ENCODE data around the gene APLNR. TPM values are rescaled to one million over a fixed set of nuclear protein-coding genes. Genes with fewer than 3 reads are reported as not detected.

Gene APLNR
- total and polyA plus RNA-seq, 2 donors (not counting 1 experiment from before 2014, with no cell fraction given), result not detected

DNA sequence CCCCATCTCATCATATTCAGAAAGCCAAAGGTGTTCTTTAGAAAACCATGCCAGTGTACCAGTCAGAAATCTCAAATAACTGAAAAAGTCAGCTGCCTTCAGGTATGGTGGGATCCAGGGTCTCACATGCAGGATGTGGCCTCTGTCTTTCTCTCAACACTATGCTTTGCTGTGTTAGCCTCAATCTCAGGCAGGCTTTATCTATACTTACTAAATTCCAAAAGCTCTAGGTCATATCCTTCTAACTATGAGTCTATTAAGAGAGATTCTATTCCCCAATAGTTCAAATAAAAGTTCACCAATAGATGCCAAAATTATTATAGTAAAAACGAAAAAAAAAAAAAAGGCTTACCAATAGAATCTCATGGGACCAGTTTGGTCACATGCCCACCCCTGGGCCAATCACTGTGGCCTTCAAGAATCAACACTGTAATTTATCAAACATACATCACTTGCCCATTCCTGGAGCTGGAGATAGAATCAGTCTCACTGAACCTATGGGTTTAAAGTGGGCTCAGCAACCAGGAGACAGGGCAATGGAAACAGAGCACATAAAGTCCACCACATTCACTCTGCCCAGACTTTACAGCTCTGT, 38.0 kb upstream of the APLNR start:
- TF ChIP-seq EZH2 (IDR thresholded peaks at IDR 0.05; ENCODE audit: low read length, missing control alignments), result no peak
- TF ChIP-seq, protein P1, sequence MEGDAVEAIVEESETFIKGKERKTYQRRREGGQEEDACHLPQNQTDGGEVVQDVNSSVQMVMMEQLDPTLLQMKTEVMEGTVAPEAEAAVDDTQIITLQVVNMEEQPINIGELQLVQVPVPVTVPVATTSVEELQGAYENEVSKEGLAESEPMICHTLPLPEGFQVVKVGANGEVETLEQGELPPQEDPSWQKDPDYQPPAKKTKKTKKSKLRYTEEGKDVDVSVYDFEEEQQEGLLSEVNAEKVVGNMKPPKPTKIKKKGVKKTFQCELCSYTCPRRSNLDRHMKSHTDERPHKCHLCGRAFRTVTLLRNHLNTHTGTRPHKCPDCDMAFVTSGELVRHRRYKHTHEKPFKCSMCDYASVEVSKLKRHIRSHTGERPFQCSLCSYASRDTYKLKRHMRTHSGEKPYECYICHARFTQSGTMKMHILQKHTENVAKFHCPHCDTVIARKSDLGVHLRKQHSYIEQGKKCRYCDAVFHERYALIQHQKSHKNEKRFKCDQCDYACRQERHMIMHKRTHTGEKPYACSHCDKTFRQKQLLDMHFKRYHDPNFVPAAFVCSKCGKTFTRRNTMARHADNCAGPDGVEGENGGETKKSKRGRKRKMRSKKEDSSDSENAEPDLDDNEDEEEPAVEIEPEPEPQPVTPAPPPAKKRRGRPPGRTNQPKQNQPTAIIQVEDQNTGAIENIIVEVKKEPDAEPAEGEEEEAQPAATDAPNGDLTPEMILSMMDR (conservative IDR thresholded peaks at IDR 0.05 in 1 of 2, IDR thresholded peaks at IDR 0.05 in 1 of 2; ENCODE audit: low read depth in 1 of 2, low read length in 2 of 2), result no peak
- H3K79me2 ChIP-seq (ENCODE audit: control insufficient read depth, insufficient read depth, low read length), result no peaks in the 10 kb centered on the region
- peaks cover 16% of the 10 kb centered on the region for H3K4me1 ChIP-seq (ENCODE audit: control insufficient read depth, extremely low read depth, insufficient read depth, low read length)
- H3K27ac ChIP-seq (ENCODE audit: insufficient read depth, low read length), result no peak overlapping the region
- H3K9me3 ChIP-seq (ENCODE audit: control insufficient read depth, insufficient read depth, low read depth, low read length), result no peaks in the 10 kb centered on the region
- no peak overlapping the region for H3K4me2 ChIP-seq (ENCODE audit: extremely low read depth, insufficient read depth, low read length)
- H3K4me3 ChIP-seq (replicated peaks in 1 of 4; ENCODE audit: control extremely low read depth in 1 of 4, insufficient read depth in 1 of 4, low read depth in 3 of 4, low read length in 4 of 4), result no peak overlapping the region
- no peaks in the 10 kb centered on the region for H3K27me3 ChIP-seq (ENCODE audit: control insufficient read depth, insufficient read depth, low read length)
- no peaks in the 10 kb centered on the region for H3K36me3 ChIP-seq (ENCODE audit: control insufficient read depth, insufficient read depth, low read length)
- H3K9ac ChIP-seq (ENCODE audit: insufficient read depth, low read length), result no peak overlapping the region
- H4K20me1 ChIP-seq (ENCODE audit: control insufficient read depth, extremely low read depth, insufficient read depth, low read length), result no peaks in the 10 kb centered on the region
- peak in 1 of 2 donors; percentile 30 for DNase-seq (ENCODE audit: low read depth in 2 of 2)
- no peak overlapping the region for H2AFZ ChIP-seq (ENCODE audit: low read length)

DNA sequence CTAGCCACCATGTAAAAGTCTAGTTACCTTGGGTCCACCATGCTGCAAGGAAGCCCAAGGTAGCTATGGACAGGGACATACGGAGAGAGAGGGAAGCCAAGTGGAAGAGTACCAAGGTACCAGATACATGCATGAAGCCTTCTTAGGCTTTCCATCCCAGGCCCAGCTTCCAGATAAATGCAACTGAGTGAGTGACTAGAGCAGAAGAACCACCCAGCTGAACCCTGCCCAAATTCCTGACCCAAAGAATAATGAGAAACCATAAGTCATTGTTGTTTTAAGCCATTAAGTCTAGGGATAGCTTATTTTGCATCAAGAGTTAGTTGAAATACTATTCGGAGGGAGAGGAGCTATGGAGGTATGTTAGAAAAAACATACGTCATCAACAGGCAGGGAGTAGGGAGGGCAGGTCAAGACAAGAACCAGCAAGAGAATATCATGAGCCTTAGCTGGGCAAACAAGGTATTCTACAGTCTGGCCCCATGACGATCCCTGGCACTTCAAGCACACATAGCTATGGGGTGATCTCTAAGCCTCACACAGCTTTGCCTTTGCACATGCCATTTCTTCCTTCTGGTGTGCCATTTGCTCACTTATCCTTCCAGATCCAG, 36.5 kb upstream of the APLNR start:
- no peak for TF ChIP-seq EZH2 (IDR thresholded peaks at IDR 0.05; ENCODE audit: low read length, missing control alignments)
- TF ChIP-seq, protein P1 (conservative IDR thresholded peaks at IDR 0.05 in 1 of 2, IDR thresholded peaks at IDR 0.05 in 1 of 2; ENCODE audit: low read depth in 1 of 2, low read length in 2 of 2), result no peak
- Histone ChIP-seq H3K27me3 (ENCODE audit: control insufficient read depth, insufficient read depth, low read length) (no peaks in the 10 kb centered on the region), H3K4me2 (ENCODE audit: extremely low read depth, insufficient read depth, low read length) (no peak overlapping the region), H4K20me1 (ENCODE audit: control insufficient read depth, extremely low read depth, insufficient read depth, low read length) (no peaks in the 10 kb centered on the region), H3K27ac (ENCODE audit: insufficient read depth, low read length) (no peak overlapping the region), H3K4me1 (ENCODE audit: control insufficient read depth, extremely low read depth, insufficient read depth, low read length) (peaks cover 9% of the 10 kb centered on the region), H3K36me3 (ENCODE audit: control insufficient read depth, insufficient read depth, low read length) (no peaks in the 10 kb centered on the region), H3K79me2 (ENCODE audit: control insufficient read depth, insufficient read depth, low read length) (no peaks in the 10 kb centered on the region), H3K9ac (ENCODE audit: insufficient read depth, low read length) (no peak overlapping the region), H3K4me3 (replicated peaks in 1 of 4; ENCODE audit: control extremely low read depth in 1 of 4, insufficient read depth in 1 of 4, low read depth in 3 of 4, low read length in 4 of 4) (no peak overlapping the region), H2AFZ (ENCODE audit: low read length) (no peak overlapping the region), H3K9me3 (ENCODE audit: control insufficient read depth, insufficient read depth, low read depth, low read length) (no peaks in the 10 kb centered on the region)
- no peak for DNase-seq (ENCODE audit: low read depth in 2 of 2)

DNA sequence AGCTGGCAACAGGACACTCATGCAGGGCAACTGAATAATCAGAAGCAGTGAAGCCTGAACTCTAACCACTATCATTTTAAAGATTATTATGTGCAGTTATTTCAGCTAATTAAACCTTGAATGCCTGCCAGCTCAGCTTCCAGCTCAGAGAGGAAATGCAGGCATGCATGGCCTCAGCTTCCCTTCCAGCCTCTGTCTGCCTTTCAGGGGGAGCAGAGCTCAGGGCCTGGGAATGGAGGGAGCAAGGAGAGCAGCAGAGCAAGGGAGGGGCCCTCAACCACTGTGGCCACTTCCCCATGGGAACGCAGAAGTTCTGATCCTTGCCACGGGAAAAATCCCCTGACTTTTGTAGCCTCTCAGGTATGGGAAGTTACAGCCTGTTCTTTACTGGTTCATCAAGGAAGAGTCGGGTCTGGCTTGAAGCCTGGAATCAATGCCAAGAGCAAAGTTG, 32.5 kb upstream of the APLNR start:
- no peak overlapping the region for H3K4me2 ChIP-seq (ENCODE audit: extremely low read depth, insufficient read depth, low read length)
- DNase-seq (ENCODE audit: low read depth in 2 of 2), result no peak
- TF ChIP-seq, protein P1 (conservative IDR thresholded peaks at IDR 0.05 in 1 of 2, IDR thresholded peaks at IDR 0.05 in 1 of 2; ENCODE audit: low read depth in 1 of 2, low read length in 2 of 2), result no peak

More for the DNA sequence above, 32.5 kb upstream of the APLNR start:
- Histone ChIP-seq H3K36me3 (ENCODE audit: control insufficient read depth, insufficient read depth, low read length) (no peaks in the 10 kb centered on the region), H3K9me3 (ENCODE audit: control insufficient read depth, insufficient read depth, low read depth, low read length) (no peaks in the 10 kb centered on the region), H3K4me3 (replicated peaks in 1 of 4; ENCODE audit: control extremely low read depth in 1 of 4, insufficient read depth in 1 of 4, low read depth in 3 of 4, low read length in 4 of 4) (no peak overlapping the region), H3K27me3 (ENCODE audit: control insufficient read depth, insufficient read depth, low read length) (peaks cover 3% of the 10 kb centered on the region), H3K27ac (ENCODE audit: insufficient read depth, low read length) (no peak overlapping the region), H3K79me2 (ENCODE audit: control insufficient read depth, insufficient read depth, low read length) (no peaks in the 10 kb centered on the region), H4K20me1 (ENCODE audit: control insufficient read depth, extremely low read depth, insufficient read depth, low read length) (no peaks in the 10 kb centered on the region), H3K4me1 (ENCODE audit: control insufficient read depth, extremely low read depth, insufficient read depth, low read length) (no peaks in the 10 kb centered on the region), H2AFZ (ENCODE audit: low read length) (no peak overlapping the region), H3K9ac (ENCODE audit: insufficient read depth, low read length) (no peak overlapping the region)

All from fibroblast of lung (primary cell).